Kidney tubule cell (primary cell): ENCODE measurements around the gene RHBDD1.

ENCODE experiments used
- DNase-seq: peaks from one replicate; pipeline ENCODE4 v3.0.0-alpha.2; 2018; ENCODE audit warnings: low spot score

Gene RHBDD1

GRCh38 chr2:227035711-227036367 lies 200.0 kb downstream of the RHBDD1 start:
- no peak for DNase-seq

- no peak for DNase-seq
Observed at GRCh38 chr2:227036527-227036926, 200.7 kb downstream of the RHBDD1 start.

DNA sequence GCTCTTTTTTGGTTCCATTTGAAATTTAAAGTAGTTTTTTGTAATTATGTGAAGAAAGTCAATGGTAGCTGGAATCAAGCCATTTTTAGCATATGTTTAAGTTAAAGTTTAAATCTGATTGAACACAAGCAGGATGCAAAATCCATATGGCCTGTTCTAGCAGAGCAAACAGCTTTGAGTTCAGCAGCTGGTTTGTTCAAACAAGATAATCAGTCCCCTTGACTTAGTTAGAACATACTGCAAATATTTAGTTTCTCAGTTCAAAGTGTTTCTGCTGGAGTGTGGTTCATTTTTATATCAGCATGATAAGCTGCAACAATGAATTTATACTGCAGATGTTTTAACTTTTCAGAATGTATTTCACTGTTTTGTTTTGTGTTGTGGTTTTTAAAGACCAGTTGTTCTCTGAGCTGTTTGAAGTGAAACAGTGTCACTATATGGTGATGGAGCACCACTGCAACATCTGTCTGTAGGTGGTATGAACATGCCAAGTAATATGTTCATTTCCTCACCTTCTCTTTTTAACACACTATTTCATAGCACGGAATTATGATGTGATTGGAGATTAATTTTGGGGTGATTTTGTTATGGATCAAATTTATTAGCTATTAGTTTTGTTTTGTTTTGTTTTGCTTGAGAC lies 202.8 kb downstream of the RHBDD1 start:
- DNase-seq: no peak

DNA sequence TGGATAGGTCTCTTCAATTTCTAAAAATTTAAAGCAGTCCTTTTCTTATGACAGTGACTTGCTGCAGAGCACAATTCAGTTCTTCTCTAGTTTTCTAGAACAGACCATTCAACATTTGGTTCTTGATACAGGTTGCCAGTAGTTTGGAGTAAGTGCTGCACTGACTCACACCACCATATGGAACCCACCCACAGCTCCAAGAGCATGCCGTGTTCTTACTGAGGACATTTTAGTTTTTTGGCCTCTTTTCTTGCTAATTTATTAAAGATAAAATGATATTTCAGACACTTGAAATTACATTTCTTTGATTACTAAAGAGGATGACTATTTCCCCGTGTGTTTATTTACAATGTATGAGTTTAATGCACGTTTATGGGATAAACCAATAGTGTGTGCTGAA lies 208.1 kb downstream of the RHBDD1 start:
- no peak for DNase-seq
